ENCODE measurements around the gene SHPK.

Gene SHPK

GRCh38 chr17:3593384-3593783 lies 42.7 kb downstream of the SHPK start (continued):
- TF ChIP-seq ZNF8 (CRISPR knock-in tag; IDR thresholded peaks at IDR 0.05) (no peak), ESRRG (CRISPR knock-in tag; IDR thresholded peaks at IDR 0.05) (no peak), PPARA (CRISPR knock-in tag; IDR thresholded peaks at IDR 0.05; ENCODE audit: borderline replicate concordance) (no peak)

- no peak for TF ChIP-seq SNAI2 (CRISPR knock-in tag; IDR thresholded peaks at IDR 0.05)
- no peak for TF ChIP-seq PPARA (CRISPR knock-in tag; IDR thresholded peaks at IDR 0.05; ENCODE audit: borderline replicate concordance)
- no peak for TF ChIP-seq CREB5 (CRISPR knock-in tag; IDR thresholded peaks at IDR 0.05; ENCODE audit: low read depth)
- no peak for TF ChIP-seq OSR1 (CRISPR knock-in tag; IDR thresholded peaks at IDR 0.05)
- no peak for TF ChIP-seq TOX (CRISPR knock-in tag; IDR thresholded peaks at IDR 0.05; ENCODE audit: borderline replicate concordance)
- no peak for TF ChIP-seq ZFP3 (CRISPR knock-in tag; IDR thresholded peaks at IDR 0.05)
- no peak for TF ChIP-seq GLIS3 (CRISPR knock-in tag; IDR thresholded peaks at IDR 0.05)
- TF ChIP-seq ARNTL (CRISPR knock-in tag; IDR thresholded peaks at IDR 0.05; ENCODE audit: borderline replicate concordance, low read depth), result no peak
- no peak for TF ChIP-seq ISL1 (CRISPR knock-in tag; IDR thresholded peaks at IDR 0.05)
- TF ChIP-seq BACH2 (CRISPR knock-in tag; IDR thresholded peaks at IDR 0.05; ENCODE audit: borderline replicate concordance), result no peak
- no peak for TF ChIP-seq POU6F1 (CRISPR knock-in tag; IDR thresholded peaks at IDR 0.05; ENCODE audit: borderline replicate concordance, low read depth)
- TF ChIP-seq ZNF70 (CRISPR knock-in tag; IDR thresholded peaks at IDR 0.05), result no peak
- no peak for TF ChIP-seq ZC3H10 (CRISPR knock-in tag; IDR thresholded peaks at IDR 0.05)
- TF ChIP-seq ZNF8 (CRISPR knock-in tag; IDR thresholded peaks at IDR 0.05), result no peak
- no peak for TF ChIP-seq ESRRG (CRISPR knock-in tag; IDR thresholded peaks at IDR 0.05)
- ATAC-seq, result no peak
Measured at GRCh38 chr17:3592216-3592860, 43.7 kb downstream of the SHPK start.

GRCh38 chr17:3590768-3591167 lies 45.3 kb downstream of the SHPK start:
- no peak for ATAC-seq
- TF ChIP-seq ZFP3 (CRISPR knock-in tag; IDR thresholded peaks at IDR 0.05), result no peak
- no peak for TF ChIP-seq OSR1 (CRISPR knock-in tag; IDR thresholded peaks at IDR 0.05)
- TF ChIP-seq ZFP30 (CRISPR knock-in tag; IDR thresholded peaks at IDR 0.05), result no peak
- TF ChIP-seq ZNF70 (CRISPR knock-in tag; IDR thresholded peaks at IDR 0.05), result no peak
- TF ChIP-seq ESRRG (CRISPR knock-in tag; IDR thresholded peaks at IDR 0.05), result no peak
- TF ChIP-seq CSRNP3 (CRISPR knock-in tag; IDR thresholded peaks at IDR 0.05), result no peak
- TF ChIP-seq RARB (CRISPR knock-in tag; IDR thresholded peaks at IDR 0.05), result no peak
- TF ChIP-seq TOX (CRISPR knock-in tag; IDR thresholded peaks at IDR 0.05; ENCODE audit: borderline replicate concordance), result no peak
- TF ChIP-seq POU6F1 (CRISPR knock-in tag; IDR thresholded peaks at IDR 0.05; ENCODE audit: borderline replicate concordance, low read depth), result no peak
- no peak for TF ChIP-seq GLIS3 (CRISPR knock-in tag; IDR thresholded peaks at IDR 0.05)
- TF ChIP-seq PPARA (CRISPR knock-in tag; IDR thresholded peaks at IDR 0.05; ENCODE audit: borderline replicate concordance), result no peak
- no peak for TF ChIP-seq CREB5 (CRISPR knock-in tag; IDR thresholded peaks at IDR 0.05; ENCODE audit: low read depth)
- no peak for TF ChIP-seq TSHZ2 (CRISPR knock-in tag; IDR thresholded peaks at IDR 0.05)
- no peak for TF ChIP-seq PATZ1 (CRISPR knock-in tag; IDR thresholded peaks at IDR 0.05; ENCODE audit: borderline replicate concordance)
- no peak for TF ChIP-seq CSDC2 (CRISPR knock-in tag; IDR thresholded peaks at IDR 0.05)
- no peak for TF ChIP-seq ZNF565 (CRISPR knock-in tag; conservative IDR thresholded peaks at IDR 0.05; ENCODE audit: low read depth)
- TF ChIP-seq SNAI2 (CRISPR knock-in tag; IDR thresholded peaks at IDR 0.05), result no peak
- TF ChIP-seq ARNTL (CRISPR knock-in tag; IDR thresholded peaks at IDR 0.05; ENCODE audit: borderline replicate concordance, low read depth), result no peak
- no peak for TF ChIP-seq ZNF8 (CRISPR knock-in tag; IDR thresholded peaks at IDR 0.05)

Data from SK-N-SH treated with all-trans-retinoic acid at 6 μM for 48 hours (cell line).